Left forelimb (tissue), 1 donor: ENCODE measurements around the gene RABAC1.
A peak's percentile ranks its signal among the peaks of the same experiment; 100 is the strongest.
"Not testable (repeated sequence)": the region's sequence is repeated elsewhere in the genome, so short reads cannot be mapped to it uniquely, and the experiment has no call there.

Source experiments
- DNase-seq: peaks from one replicate; pipeline ENCODE4 v3.0.0-alpha.2; 2018; ENCODE audit warnings: low spot score

The RABAC1 gene, protein sequence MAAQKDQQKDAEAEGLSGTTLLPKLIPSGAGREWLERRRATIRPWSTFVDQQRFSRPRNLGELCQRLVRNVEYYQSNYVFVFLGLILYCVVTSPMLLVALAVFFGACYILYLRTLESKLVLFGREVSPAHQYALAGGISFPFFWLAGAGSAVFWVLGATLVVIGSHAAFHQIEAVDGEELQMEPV

DNA sequence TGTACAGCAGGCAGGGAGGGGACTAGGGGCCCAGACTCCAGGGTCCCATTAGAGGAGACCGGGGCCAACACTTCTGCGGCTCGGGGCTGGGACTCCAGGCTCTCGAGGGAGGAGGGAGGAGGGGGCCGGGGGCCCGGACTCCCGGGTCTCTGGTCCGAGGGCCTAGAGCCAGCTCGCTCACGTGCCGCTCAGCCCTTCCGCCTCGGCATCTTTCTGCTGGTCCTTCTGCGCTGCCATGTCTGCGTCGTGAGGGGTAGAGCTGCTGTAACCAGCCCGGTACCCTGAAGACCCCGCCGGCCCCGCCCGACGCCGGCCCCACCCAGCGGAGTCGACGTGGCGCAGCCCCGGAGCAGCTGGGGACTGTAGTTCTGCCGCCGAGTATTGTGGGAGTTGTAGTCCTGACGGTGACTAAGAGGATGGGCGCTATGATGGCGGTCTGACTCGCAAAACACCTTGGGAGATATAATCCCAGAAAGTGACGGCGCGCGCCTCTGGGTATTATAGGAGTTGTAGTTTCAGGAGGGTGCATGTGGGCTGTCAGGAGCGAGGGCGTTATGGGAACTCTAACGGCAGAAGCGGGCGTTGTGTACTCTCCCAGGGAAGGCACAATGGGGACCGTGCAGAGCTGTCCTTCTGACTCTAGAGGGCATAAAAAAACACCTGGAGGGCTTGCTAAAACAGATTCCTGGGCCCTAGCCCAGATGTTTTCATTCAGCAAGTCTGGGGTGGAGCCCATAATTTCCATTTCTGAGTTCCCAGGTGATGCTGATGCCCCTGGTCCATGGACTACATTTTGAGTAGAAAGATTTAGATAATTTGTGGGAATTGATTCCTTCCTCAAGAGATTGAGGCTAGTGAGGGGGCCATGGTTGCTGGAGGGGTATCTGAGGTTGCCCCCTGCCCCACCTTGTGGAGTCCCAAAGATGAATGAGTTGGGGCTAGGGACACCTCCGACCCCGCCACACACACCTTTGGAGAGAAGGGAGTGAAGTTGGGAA, at the start of gene RABAC1:
Gene RABAC1 (minus strand): TSS at position 266 of the 998 bp plus-strand sequence. CDS start 29 bp downstream, at position 237.
- peak; percentile 92 for DNase-seq

DNA sequence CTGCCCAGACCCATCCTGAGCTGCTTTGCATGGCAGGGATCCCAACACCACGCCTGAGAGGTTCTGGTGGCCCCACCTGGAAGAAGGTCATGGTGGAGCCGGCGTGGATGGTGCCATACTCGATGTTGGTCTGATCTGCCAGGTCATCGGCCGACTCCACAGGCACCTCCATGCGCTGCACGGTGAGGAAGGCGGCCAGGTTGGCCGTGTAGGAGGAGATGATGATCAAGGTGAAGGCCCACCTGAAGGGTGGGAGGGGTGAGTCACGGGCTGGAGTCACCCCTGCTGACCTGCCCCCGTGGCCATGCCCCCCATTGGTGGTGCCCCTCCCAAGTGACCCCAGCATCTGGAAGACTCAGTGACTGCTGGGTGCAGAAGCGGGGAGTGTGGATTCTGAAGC, 47.4 kb upstream of the RABAC1 start:
- no peak for DNase-seq

DNA sequence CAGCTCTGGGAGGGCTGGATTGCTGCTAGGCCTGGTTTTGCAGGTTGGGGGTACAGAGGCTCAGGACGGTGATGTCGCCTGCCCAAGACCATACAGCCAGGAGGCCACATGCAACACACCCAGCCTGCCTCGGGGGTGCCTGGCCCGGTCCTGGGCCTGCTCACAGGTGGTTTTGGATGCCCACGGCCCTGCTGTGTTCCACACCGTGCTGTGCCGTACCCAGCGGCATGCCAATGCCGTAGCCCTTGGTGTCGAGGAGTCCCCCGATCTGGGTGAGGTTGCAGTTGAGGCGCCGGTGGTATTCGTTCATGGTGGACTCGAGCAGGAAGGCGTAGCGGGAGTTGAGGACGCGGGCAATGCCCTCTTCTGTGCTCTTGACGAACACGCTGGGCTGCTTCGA, 46.4 kb upstream of the RABAC1 start:
- no peak for DNase-seq

DNA sequence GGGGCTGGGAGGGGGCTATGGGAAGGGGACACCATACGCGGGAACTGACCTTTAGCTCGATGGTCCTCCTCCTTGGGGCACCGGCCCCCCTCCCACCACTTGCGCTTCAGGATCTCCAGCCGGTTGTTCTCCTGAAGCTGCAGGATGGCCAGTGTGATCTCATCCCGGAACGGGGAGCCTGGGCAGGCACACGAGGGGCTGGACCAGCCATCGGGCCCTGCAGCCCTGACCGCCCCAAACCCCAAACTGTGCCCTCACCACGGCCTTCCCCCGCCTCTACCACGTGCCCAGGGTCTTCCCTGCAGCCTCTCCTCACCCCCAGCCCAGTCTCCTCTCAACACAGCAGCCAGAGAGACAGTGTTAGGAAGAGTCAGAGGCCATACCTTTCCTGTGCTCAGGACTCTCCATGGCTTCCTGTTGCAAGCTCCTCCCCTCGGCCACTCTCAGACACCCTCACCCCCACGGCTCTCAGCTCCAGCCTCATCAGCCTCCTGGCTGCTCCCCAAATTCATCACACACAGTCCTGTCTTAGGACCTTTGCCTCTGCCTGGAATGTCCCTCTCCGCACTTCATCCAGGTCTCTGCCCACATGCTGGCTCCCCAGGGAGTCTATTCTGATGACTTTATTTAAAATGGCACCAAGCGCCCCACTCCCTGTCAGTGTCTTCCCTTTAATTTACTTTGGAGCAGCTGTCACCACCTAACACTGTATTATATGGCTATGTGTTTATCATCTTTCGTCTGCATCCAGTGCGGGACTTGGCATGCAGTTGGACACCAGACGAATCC, 44.6 kb upstream of the RABAC1 start:
- DNase-seq = no peak

DNA sequence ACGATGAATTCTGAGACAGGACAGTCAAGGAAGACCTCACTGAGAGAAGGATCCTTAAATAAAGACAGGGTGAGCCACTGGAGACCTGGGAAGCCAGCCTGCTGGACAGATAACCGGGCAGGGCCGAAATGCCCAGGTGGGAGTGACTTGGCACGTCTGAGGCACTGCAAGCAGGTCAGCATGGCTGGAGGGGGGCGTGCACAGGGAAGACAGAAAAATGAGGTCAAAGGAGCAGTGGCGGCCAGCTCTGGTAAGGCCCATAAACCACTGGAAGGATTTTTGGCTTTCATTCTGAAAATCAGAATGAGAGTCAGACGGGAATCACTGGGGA, 40.7 kb upstream of the RABAC1 start:
- no peak for DNase-seq

DNA sequence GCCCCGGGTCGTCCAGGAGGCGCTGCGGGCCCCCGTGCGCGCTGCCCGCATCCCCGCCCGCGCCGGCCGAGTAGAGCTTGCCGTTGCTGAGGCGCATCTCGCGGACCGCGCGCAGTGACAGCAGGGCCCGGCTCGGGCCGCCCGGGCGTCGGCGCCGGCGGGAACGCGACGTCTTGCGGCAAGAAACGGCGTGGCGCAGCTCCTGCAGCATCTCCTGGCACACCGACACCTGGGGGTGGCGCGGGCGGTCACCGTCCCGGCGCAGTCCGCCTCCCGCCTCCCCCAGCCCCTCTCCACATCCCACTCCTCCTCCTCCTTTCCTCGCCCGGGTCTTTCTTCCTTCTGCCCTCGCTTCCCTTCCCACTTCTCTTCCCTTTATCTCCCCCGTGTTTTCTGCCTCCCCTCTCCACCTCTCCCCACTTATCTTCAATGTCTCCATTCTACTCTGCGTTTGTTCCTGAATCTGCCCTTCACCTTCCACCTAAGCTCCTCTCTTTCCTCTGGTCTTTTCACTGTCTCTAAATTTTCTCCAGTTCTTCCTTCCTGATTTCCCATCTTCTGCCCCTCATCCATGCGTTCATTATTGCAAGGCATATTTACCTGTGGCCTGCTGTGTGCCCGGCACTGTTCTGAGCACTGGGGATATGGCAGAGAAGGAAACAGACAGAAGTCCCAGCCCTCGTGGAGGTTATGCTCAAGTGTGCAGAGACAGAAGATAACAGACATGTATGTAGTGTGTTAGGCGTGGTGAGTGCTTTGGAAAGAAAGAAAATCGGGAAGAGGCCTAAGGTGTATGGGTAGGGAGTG, 40.2 kb upstream of the RABAC1 start:
- DNase-seq = no peak

DNA sequence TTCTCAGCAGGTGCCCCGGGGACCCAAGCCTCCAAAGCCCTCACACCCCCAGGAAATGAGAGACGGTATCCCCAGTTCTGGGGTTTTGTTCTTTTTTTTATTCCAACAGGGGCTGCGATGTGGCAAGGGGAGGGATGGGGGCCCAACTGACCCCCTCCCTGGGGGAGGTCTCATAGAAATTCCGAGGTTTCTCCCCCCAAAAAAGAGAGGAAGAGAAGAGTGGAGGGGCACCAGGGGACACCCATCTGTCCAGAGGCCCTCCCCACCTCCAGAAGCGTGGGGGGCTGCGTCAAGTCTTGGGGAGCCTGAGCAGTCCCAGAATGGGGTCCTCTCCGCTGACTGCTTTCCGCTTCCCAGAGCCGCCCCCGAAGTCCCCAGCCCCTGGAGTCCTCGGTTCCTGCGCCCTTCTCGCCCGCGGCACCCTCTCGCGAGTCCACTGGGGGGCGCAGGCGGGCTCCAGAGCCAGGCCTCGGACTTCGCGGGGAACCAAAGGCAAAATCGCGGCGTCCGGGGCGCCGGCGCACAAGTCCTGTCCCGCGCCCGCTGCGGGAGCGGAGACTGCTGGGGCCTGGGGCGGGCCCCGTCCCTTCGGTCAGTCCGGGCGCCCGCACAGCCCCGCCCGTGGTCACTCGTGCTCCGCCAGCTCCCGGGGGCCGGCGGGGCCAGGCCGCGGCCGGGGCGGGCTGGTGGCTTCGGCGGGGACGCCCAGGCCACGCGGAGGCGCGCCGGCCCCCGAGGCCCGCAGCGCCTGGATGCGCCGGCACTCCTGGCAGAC, 39.3 kb upstream of the RABAC1 start:
- no peak for DNase-seq

DNA sequence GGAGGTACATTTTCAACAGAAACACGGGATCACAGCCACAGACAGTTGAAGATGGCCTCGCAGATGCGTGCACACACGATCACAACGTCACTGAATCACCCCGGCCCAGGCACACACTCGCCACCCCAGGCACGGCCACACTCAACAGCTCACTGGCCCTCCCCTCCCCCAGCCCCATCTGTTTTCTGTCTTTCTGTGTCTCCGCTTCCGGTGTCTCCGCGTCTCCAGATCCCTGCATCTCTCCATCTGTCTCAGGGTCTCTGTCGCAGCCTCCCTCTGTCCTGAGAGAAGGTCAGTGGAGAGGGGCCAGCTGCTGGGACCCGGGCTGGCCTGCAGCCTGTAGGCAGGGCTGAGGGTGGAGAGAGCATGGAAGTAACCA, 38.7 kb upstream of the RABAC1 start:
- no peak for DNase-seq

DNA sequence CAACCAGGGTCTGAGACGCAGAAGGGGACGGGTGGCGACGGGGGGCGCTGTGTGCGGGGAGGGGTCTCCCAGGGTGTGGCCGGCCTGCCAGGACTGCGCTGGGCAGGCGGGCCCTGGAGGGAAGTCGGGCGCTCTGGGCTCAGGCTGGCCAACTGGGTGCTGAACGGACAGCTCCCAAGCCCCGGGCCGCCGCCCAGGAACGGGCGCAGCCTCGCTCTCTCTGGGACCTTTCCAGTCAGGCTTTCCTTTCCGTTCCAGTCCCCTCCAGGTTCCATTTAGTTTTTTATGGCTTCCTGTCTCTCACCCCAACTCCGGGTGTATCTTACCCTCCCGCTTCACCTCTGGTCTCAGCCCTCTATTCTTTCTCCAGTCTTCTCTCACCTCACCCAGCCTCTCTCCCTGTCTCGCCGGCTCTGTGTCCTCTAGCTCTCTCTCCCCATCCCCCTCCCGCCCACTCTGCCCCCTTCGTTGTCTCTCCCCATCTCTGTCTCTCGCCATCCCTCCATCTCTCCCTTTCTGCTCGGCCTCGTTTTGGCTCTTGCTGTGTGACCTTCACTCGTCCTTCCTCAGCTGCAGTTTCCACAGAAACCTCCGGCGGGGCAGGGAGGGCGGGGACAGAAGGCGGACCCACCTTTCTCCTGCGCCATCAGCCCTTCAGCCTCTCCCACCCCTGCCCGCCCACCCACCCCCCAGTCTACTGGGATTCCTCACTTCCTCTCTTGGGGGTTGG, 38.2 kb upstream of the RABAC1 start:
- no peak for DNase-seq

DNA sequence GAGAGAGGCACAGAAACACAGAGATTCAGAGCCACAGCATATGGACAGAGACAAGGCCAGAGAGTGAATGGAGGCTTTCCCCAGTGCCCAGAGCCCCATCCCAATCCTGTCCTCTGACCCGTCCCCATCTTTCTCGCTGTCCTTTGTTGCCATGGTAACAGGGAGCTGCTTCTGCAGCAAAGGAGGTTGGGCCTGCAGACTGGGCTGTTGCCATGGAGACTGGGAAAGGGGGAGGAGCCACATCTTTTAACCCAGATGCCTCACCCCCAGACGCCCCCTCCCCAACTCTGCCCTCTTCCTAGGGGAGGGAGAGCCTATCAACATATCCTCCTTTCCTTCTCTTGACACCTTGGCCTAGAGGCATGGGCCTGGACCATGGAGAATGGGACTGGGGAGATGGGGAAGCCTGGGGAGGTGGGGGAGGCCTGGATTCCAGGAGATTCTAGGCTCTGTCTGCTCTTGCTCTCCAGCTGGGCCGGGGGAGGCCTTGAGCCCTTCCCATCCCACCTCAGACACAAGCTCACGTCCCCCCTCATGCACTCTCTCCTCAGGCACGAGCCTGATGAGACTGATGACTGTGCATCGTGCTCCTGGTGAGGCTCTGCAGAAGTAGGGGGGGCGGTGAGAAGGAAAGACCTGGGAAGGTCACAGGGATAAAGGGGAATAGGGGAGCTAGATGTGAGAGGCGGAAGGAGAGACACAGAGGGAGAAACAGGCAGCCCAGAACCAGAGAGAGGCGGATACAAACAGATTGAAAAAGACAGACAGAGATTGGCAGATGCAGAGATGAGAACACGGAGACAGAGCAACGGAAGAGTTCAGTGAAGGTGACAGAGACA, 37.1 kb upstream of the RABAC1 start:
- no peak for DNase-seq

DNA sequence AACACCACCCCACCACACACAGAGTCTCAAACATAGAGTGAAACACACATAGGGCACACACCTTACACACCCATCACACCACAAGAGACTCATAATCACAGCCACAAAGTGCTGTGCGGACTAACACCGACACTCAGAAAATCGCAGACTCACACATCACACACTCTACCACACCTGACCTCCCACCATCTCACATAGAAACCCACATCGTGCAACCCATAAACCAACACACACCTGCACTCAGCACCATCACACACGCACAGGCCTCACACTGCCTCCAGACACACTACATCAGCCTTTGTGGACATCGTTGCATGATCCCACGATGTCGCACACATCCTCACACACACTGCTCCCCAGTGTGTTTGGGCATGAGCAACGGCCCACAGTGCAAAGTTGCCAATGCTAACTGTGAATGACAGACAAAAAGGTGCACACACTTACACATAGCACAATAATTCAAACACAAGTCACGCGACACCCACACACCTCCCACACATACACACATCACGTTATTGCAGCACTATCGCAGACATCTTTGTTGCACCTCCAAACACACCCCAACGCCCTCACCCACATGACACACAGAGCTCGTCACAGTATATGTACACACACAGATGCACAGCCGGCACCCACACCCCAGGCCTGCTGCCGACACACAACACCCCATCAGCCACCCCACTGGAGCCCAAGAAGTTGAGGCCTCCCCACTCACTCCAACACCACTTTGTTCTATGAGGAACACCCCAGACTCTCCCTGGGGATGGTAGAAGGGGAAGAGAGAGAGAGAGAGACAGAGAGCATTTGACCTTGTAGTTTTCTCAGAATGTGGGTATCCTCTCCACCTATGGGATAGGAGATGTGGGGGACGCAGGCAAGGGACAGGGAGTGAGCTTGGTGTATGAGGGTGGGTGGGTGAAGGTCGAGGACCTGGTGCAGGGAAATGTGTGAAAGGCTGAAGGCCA, 36.2 kb upstream of the RABAC1 start:
- DNase-seq = no peak

DNA sequence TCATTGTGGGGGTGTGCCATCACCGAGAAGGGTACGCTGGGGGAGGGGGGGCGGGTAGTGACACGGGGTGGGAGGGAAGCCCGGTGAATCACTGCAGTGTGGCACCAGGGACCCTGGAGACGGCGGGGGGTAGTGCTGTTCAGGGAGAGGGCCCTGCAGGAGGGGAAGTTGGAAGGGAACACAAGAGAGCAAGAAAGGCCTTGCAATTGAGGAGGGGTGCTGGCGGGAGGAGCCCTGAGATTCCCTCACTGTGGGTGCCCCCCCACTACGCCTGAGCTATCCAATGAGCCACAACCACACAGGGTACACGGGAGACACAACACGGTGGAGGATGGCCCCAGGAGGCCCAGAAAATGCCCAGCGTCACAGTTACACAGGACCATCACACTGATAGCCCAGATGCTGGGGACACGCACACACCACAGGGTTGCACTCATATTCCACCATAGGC, 35.4 kb upstream of the RABAC1 start:
- no peak for DNase-seq

DNA sequence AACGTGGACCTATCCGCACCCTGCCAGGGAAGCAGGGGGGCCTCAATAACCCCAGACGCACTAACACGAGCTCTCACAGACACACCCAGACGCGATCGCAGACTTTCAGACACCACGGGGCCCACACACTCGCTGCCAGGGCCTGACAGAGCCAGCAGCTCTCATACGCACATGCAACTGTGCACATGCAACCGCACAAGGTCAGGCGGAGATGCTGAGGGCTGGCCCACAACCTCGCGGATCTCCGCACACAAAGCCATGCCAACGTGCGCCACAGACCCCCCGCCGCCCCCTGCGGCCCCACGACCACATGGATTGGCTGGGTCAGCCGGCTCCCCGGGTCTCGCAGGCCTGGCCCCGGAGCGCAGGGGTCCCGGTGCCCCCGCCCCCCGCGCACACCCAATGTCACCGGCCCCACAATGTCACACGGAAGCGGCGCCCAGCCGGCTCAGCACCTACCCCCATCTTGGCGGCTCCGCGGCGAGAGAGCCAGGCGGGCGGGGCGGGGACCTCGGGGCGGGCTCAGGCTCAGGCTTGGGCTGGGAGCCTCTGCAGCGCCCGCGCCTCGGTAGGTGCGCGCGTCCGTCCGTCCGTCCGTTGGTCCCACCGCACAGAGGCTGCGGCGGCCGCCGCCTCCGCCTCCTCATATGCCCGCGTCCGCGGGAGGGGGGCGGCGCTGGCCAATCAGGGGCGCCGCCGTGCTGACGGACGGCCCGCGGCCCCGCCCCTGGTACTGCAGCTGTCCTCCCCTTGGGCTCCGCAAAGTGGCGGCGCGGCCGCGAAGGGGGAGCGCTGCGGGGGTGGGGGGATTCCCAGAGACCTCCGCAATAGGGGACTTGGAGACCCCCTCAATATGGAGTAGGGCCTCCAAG, 34.7 kb upstream of the RABAC1 start, which contains the start of gene ATP1A3:
Gene ATP1A3 (minus strand): TSS at position 619 of the 872 bp plus-strand sequence. CDS start 154 bp downstream, at position 465.
- DNase-seq = no peak

DNA sequence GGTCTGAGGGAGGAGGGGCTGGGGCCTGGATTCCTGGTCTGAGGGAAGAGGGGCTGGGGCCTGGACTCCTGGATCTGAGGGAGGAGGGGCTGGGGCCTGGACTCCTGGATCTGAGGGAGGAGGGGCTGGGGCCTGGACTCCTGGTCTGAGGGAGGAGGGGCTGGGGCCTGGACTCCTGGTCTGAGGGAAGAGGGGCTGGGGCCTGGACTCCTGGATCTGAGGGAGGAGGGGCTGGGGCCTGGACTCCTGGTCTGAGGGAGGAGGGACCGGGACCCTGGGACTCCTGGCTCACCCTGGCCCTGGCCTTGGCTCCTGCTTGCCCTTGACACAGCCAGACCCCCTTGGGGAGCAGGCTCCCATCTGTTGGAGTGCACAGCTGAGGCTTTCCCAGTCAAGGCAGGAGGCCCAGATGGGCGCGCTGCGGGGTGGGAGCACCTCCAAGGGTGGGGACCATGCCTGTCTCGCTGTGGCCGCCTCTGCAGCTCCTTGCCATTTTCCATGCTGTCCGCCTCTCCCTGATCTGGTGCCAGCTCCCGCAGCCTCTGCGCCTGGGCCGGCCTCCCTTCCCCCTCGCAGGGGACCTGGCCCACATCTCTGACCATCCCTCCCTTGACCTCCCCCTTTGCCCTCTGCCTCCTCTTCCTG, 32.9 kb upstream of the RABAC1 start:
- not testable (repeated sequence) for DNase-seq

DNA sequence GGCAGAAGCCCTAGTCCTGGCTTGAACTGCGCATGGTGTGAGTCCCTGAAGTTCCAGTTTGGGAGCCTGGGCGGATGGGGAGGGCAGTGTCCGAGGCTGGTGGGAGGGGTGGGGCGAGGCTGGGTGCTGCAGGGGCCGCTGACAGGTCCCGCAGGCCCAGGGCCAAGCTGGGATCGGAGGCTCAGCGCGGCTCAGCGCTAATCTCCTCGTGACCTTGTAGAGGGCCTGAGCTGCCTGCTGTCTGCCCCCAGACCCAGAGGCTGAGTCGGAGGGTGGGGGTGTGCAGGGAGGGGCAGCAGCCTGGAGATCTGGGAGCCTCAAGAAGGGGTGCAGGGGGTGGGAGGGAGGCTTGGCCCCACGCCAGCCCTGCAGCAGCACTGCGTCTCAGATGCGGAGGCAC, 31.9 kb upstream of the RABAC1 start:
- no peak for DNase-seq

DNA sequence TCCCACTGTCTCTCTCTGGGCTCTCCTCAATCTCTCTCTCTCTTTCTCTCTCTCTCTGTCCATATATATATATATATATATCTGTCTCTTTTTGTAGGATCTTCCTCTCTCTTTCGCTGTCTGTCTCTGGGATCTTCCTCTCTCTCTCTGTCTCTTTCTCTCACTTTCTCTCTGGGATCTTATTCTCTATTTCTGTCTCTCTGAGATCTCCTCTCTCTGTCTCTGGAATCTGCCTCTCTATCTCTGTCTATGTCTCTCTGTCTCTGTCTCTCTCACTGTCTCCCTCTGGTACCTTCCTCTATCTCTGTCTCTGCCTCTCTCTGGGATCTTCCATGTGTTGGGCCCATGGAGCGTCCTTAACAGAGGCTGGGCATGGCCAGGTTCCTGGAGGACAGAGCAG, 31.5 kb upstream of the RABAC1 start:
- no peak for DNase-seq

DNA sequence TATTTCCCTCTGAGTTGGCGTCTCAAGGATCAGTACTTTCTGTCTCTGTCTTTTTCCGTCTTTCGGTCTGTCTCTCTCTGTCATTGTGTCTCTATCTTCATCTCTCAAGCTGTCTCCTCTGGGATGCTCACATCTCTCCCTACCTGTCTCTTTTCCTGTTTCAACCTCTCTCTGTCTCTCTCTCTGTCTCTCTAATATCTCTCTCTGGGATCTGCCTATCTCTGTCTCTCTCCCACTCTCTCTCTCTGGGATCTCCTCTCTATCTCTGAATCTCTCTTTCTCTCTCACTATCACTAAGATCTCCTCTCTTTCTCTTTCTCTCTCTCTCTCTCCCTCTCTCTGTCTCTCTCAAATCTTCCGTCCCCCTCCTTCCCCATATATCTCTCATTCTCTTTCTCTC, 30.9 kb upstream of the RABAC1 start:
- DNase-seq = no peak
